Measurements from ENCODE around the gene FPGS. TPM values are rescaled to one million over a fixed set of nuclear protein-coding genes. Genes with fewer than 3 reads are reported as not detected.

The FPGS gene
- total RNA-seq, 1 donor, result 98.1 TPM

DNA sequence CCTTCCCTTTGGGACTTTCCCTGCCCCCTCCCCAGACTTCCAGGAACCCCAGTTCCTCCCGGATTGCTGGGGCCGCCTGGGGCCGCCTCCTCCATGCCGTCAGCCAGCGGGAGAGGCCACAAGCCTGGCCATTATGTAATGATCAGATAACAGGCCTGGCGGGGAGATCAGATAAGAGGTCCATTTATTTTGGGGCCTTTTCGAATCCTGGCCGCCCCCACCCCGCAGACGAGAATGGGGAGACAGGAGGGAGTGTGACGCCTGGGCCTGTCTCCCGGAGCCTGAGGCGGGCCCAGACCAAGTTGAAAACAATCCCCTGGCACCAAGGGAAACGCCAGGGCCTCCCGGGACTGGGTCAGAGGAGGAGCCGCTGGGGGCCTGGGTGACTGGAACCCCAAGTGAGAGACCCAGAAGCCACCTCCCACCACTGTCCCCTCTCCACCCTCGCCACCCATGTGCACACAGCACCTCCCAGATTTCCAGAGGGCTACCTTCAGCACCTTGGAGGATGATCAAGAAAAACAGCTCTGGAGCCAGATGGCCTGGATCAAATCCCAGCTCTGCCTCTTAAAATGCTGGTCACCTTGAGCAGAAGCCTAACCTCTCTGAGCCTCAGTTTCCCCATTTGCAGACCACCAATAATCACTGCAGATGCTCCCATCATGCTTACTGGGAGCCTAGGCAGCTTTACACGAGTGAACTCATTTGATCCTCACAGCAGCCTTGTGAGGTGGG is 43.9 kb downstream of the FPGS start:
- Histone ChIP-seq H3K79me2 (ENCODE audit: insufficient read depth, low read length) (peaks cover 89% of the 10 kb centered on the region), H2AFZ (ENCODE audit: low read length) (no peak overlapping the region), H3K36me3 (ENCODE audit: insufficient read depth, low read length) (peaks cover 55% of the 10 kb centered on the region), H4K20me1 (ENCODE audit: insufficient read depth, low read length) (peaks cover 9% of the 10 kb centered on the region), H3K4me1 (ENCODE audit: insufficient read depth, low read length) (peaks cover 40% of the 10 kb centered on the region), H3K9me3 (ENCODE audit: low read depth, low read length) (peaks cover 7% of the 10 kb centered on the region), H3K27me3 (ENCODE audit: insufficient read depth, low read length) (no peaks in the 10 kb centered on the region), H3K27ac (ENCODE audit: low read depth, low read length) (peak overlapping the region; percentile 67), H3K4me3 (ENCODE audit: insufficient read depth, low read length) (no peak overlapping the region), H3K4me2 (ENCODE audit: insufficient read depth, low read length) (peak overlapping the region; percentile 23)
- TF ChIP-seq, protein P1, sequence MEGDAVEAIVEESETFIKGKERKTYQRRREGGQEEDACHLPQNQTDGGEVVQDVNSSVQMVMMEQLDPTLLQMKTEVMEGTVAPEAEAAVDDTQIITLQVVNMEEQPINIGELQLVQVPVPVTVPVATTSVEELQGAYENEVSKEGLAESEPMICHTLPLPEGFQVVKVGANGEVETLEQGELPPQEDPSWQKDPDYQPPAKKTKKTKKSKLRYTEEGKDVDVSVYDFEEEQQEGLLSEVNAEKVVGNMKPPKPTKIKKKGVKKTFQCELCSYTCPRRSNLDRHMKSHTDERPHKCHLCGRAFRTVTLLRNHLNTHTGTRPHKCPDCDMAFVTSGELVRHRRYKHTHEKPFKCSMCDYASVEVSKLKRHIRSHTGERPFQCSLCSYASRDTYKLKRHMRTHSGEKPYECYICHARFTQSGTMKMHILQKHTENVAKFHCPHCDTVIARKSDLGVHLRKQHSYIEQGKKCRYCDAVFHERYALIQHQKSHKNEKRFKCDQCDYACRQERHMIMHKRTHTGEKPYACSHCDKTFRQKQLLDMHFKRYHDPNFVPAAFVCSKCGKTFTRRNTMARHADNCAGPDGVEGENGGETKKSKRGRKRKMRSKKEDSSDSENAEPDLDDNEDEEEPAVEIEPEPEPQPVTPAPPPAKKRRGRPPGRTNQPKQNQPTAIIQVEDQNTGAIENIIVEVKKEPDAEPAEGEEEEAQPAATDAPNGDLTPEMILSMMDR (IDR thresholded peaks at IDR 0.05; ENCODE audit: extremely low read depth, low read depth, low read length), result no peak
- DNase-seq (ENCODE audit: insufficient read length, low spot score, missing footprints), result peak; percentile 91

DNA sequence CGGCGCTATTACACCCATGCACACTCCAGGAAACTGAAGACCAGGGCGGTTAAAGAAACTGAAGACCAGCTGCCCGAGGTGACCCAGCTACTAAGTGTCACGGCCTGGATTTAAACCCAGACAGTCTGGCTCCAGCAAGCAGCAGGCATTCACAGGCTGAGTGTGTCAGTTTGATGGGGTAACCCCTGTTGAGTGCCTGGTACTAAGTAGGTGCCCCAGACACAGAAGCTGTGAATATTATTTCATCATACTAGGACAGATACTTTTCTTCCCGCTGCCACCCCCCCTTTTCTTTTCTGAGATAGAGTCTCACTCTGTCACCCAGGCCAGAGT is 44.5 kb downstream of the FPGS start:
- TF ChIP-seq, protein P1 (IDR thresholded peaks at IDR 0.05; ENCODE audit: extremely low read depth, low read depth, low read length), result no peak
- Histone ChIP-seq H3K4me3 (ENCODE audit: insufficient read depth, low read length) (no peak overlapping the region), H4K20me1 (ENCODE audit: insufficient read depth, low read length) (peaks cover 13% of the 10 kb centered on the region), H3K4me2 (ENCODE audit: insufficient read depth, low read length) (peak overlapping the region; percentile 23), H3K27me3 (ENCODE audit: insufficient read depth, low read length) (no peaks in the 10 kb centered on the region), H3K4me1 (ENCODE audit: insufficient read depth, low read length) (peaks cover 46% of the 10 kb centered on the region), H2AFZ (ENCODE audit: low read length) (no peak overlapping the region), H3K79me2 (ENCODE audit: insufficient read depth, low read length) (peaks cover 89% of the 10 kb centered on the region), H3K27ac (ENCODE audit: low read depth, low read length) (peak overlapping the region; percentile 67), H3K36me3 (ENCODE audit: insufficient read depth, low read length) (peaks cover 55% of the 10 kb centered on the region), H3K9me3 (ENCODE audit: low read depth, low read length) (peaks cover 7% of the 10 kb centered on the region)
- DNase-seq (ENCODE audit: insufficient read length, low spot score, missing footprints), result peak; percentile 90

DNA sequence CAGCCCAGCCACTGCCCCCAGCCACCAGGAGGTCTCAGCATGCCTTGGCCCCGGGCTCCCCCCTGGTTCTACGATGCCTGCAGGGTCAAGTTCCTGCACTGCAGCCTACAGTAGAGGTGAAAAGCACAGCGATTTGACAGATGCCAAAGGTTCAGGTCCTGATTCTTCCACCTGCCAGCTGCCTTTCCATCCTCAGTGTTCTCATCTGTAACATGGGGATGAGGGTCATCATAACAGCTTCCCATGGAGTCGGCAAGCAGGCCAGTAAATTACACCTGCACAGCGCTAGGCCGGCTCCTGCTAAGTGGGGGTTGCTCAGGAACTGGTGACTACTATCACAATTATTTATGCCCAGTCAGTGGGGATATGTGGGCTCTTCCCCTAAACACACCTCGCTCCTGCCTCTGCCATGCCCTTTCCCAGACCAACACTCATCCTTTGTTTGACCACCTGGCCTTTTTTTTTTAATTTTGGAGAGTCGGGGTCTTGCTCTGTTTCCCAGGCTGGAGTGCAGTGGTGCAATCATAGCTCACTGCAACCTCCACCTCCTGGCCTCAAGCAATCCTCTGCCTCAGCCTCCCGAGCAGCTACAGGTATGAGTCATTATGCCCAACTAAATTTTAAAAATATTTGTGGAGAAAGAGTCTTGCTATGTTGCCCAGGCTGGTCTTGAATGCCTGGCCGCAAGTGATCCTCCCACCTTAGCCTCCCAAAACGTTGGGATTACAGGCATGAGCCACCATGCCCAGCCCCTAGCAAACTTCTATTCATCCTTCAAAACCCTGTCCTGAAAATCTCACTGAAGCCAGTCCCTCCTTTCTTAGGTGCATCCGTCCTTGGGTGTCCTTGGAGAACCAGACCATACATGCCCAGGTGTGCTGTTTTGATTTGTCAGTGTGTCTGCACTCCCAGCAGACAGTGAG is 45.4 kb downstream of the FPGS start:
- peaks cover 56% of the 10 kb centered on the region for H3K36me3 ChIP-seq (ENCODE audit: insufficient read depth, low read length)
- H3K4me3 ChIP-seq (ENCODE audit: insufficient read depth, low read length), result no peak overlapping the region
- H3K27me3 ChIP-seq (ENCODE audit: insufficient read depth, low read length), result no peaks in the 10 kb centered on the region
- peaks cover 7% of the 10 kb centered on the region for H3K9me3 ChIP-seq (ENCODE audit: low read depth, low read length)
- peaks cover 55% of the 10 kb centered on the region for H3K4me1 ChIP-seq (ENCODE audit: insufficient read depth, low read length)
- DNase-seq (ENCODE audit: insufficient read length, low spot score, missing footprints), result peak; percentile 49
- no peak overlapping the region for H3K4me2 ChIP-seq (ENCODE audit: insufficient read depth, low read length)
- H3K27ac ChIP-seq (ENCODE audit: low read depth, low read length), result peak overlapping the region; percentile 67
- H4K20me1 ChIP-seq (ENCODE audit: insufficient read depth, low read length), result peaks cover 16% of the 10 kb centered on the region
- H2AFZ ChIP-seq (ENCODE audit: low read length), result no peak overlapping the region
- H3K79me2 ChIP-seq (ENCODE audit: insufficient read depth, low read length), result peaks cover 92% of the 10 kb centered on the region
- TF ChIP-seq, protein P1 (IDR thresholded peaks at IDR 0.05; ENCODE audit: extremely low read depth, low read depth, low read length), result no peak

Measured in osteoblast (primary cell).